Keratinocyte (primary cell): ENCODE measurements around the gene TRA2A. TPM values are rescaled to one million over a fixed set of nuclear protein-coding genes. Genes with fewer than 3 reads are reported as not detected.

Experiments used
- DNase-seq: peaks from one replicate; pipeline ENCODE4 v3.0.0-alpha.2; 2011; ENCODE audit warnings: low read depth, missing footprints, low spot score
- FAIRE-seq: peaks from 2 replicates; lab custom pipeline; 2011; peaks lifted over from hg19 to GRCh38; lab: Jason Lieb, UNC
- H2AFZ ChIP-seq: 2 replicates; pipeline ENCODE4 v1.6.0; 2012; ENCODE audit warnings: low read length, control low read depth, inconsistent platforms; ENCODE audit not compliant: control insufficient read depth
- H3K27ac ChIP-seq: 2 replicates; pipeline ENCODE4 v1.5.1; 2011; ENCODE audit warnings: low read length; ENCODE audit not compliant: control insufficient read depth, insufficient read depth
- H3K27me3 ChIP-seq: 3 replicates; pipeline ENCODE4 v1.6.0; 2011; ENCODE audit warnings: low read length; ENCODE audit not compliant: control insufficient read depth, insufficient read depth; ENCODE audit errors: extremely low read depth
- H3K36me3 ChIP-seq, 2 experiments: 2 replicates in 1 of 2; 3 replicates in 1 of 2; pipeline ENCODE4 v1.5.1; 2011; ENCODE audit warnings: low read length in 2 of 2, mild to moderate bottlenecking in 1 of 2; ENCODE audit not compliant: control insufficient read depth in 2 of 2, insufficient read depth in 2 of 2; ENCODE audit errors: extremely low read depth in 1 of 2
- H3K4me1 ChIP-seq: 3 replicates; pipeline ENCODE4 v1.5.1; 2011; ENCODE audit warnings: low read length; ENCODE audit not compliant: control insufficient read depth, insufficient read depth; ENCODE audit errors: extremely low read depth
- H3K4me2 ChIP-seq: 3 replicates; pipeline ENCODE4 v1.6.0; 2011; ENCODE audit warnings: low read depth, low read length; ENCODE audit not compliant: control insufficient read depth, insufficient read depth; ENCODE audit errors: extremely low read depth
- H3K4me3 ChIP-seq, 3 experiments: fragments of 200-600 bp in 1 of 3; sonication (generic) in 1 of 3; 2 replicates in 2 of 3; 3 replicates in 1 of 3; pipeline ENCODE4 v1.5.1; 2011 to 2016; ENCODE audit warnings: low read length in 3 of 3, mild to moderate bottlenecking in 3 of 3, control low read depth in 2 of 3, inconsistent platforms in 1 of 3, low read depth in 1 of 3, mixed read lengths in 1 of 3, mixed run types in 1 of 3, moderate library complexity in 1 of 3; ENCODE audit not compliant: control insufficient read depth in 2 of 3, insufficient read depth in 2 of 3; ENCODE audit errors: extremely low read depth in 1 of 3
- H3K79me2 ChIP-seq: 2 replicates; pipeline ENCODE4 v1.6.0; 2012; ENCODE audit warnings: low read length; ENCODE audit not compliant: control insufficient read depth, insufficient read depth
- H3K9ac ChIP-seq: 3 replicates; pipeline ENCODE4 v1.6.0; 2011; ENCODE audit warnings: low read length; ENCODE audit not compliant: control insufficient read depth, insufficient read depth; ENCODE audit errors: extremely low read depth
- H3K9me1 ChIP-seq: 3 replicates; pipeline ENCODE4 v1.6.0; 2011; ENCODE audit warnings: low read length; ENCODE audit not compliant: control insufficient read depth, insufficient read depth; ENCODE audit errors: extremely low read depth
- H3K9me3 ChIP-seq: 2 replicates; pipeline ENCODE4 v1.5.1; 2012; ENCODE audit warnings: low read depth, low read length; ENCODE audit not compliant: control insufficient read depth
- H4K20me1 ChIP-seq: 3 replicates; pipeline ENCODE4 v1.6.0; 2011; ENCODE audit warnings: low read length; ENCODE audit not compliant: control insufficient read depth, insufficient read depth; ENCODE audit errors: extremely low read depth
- CTCF ChIP-seq, 3 experiments: IDR thresholded peaks in 1 of 3; conservative IDR thresholded peaks in 1 of 3; optimal IDR thresholded peaks in 1 of 3; 2 replicates in 2 of 3; 3 replicates in 1 of 3; pipeline versions ENCODE3 to v1.5.1; 2011; ENCODE audit warnings: low read length in 3 of 3, mild to moderate bottlenecking in 3 of 3, moderate library complexity in 2 of 3, control low read depth in 1 of 3, inconsistent platforms in 1 of 3; ENCODE audit not compliant: insufficient read depth in 2 of 3; ENCODE audit errors: extremely low read depth in 1 of 3
- EZH2 ChIP-seq: IDR thresholded peaks from one replicate; pipeline ENCODE4 v1.6.1; 2012; ENCODE audit warnings: inconsistent platforms, mild to moderate bottlenecking, low read length, moderate library complexity
- dilution Hi-C: fragments of 300-500 bp; cut with MboI; formaldehyde crosslinking; loops from one replicate; pipeline ENCODE4 v1.7.0; 2020; ENCODE audit warnings: low sequenced_read_pairs; ENCODE audit not compliant: extremely low pct_ligation_motif_present
- polyA plus RNA-seq, 5 experiments: library from polyadenylated mRNA; depleted of rRNA in 3 of 5; stranded (reverse) in 3 of 5; stranded (forward) in 1 of 5; unstranded in 1 of 5; fragments of >200 nt; gene quantifications; 1 replicate in 1 of 5; 2 replicates in 3 of 5; 3 replicates in 1 of 5; pipeline versions ENCODE4 v1.2.1 to v1.2.3, GENCODE V29; 2011 to 2012; ENCODE audit warnings: missing spikeins in 2 of 5, low read depth in 1 of 5, low replicate concordance in 1 of 5

TRA2A gene
- polyA plus RNA-seq, 1 donor (not counting 4 experiments of a cell fraction or from before 2014, with no cell fraction given): 92.6 TPM

DNA sequence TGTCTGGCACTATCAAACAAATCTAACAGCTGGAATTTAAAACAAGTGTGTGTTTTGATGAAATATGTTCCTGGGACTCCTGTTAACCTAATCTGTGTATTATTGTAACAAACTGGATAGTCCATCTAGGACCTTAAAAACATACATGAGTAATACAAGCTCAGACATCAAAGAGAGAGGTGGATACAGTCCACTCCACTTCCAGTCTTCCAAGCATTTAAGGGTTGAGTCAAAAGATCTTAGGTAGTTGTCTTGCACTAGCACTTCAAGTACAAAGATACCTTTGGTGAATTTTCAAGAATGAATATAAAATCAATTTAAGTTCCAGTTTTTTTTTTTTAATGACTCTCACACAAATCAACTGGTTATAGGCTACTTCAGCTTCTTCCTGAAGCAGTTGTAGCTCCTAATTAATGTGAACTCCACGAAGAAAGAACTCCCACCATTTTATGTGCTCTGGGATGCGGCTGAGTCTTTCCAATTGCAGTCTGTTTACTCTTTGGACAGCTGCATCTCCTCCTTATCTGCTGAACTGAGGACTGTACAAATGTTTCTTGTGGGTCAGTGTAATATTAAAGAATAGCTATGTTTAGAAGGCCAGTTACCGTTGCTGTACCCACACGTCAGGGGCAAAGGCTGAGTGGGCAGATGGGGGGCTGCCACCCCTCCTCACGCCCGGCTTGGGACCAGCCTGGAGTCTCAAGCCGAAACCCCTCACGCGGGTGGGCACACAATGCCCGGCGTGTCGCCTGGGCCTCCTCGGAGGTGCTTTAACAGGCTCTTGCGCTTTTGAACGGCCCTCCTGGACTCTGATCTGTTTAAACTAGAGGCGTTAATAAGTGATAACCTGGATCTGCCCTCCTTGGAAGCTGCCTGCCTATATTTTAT lies 58.6 kb downstream of the TRA2A start:
- H3K27ac ChIP-seq: no peak overlapping the region
- FAIRE-seq (peak; percentile 36), DNase-seq (no peak)
- TF ChIP-seq EZH2: peak; percentile 43
- TF ChIP-seq CTCF (optimal IDR thresholded peaks at IDR 0.05 in 1 of 3, IDR thresholded peaks at IDR 0.05 in 1 of 3, conservative IDR thresholded peaks at IDR 0.05 in 1 of 3; ENCODE audit: extremely low read depth in 1 of 3, insufficient read depth in 2 of 3, low read length in 3 of 3): no peak
- peak overlapping the region; percentile 91 for H3K4me2 ChIP-seq
- H3K79me2 ChIP-seq: peaks cover 13% of the 10 kb centered on the region
- peaks cover 62% of the 10 kb centered on the region for H3K27me3 ChIP-seq
- no peak overlapping the region for H2AFZ ChIP-seq
- no peaks in the 10 kb centered on the region for H3K36me3 ChIP-seq
- dilution Hi-C loops: no loop called here
- H3K4me1 ChIP-seq: peaks cover 9% of the 10 kb centered on the region
- peak overlapping the region; percentile 74 for H3K9ac ChIP-seq
- no peaks in the 10 kb centered on the region for H3K9me1 ChIP-seq
- no peaks in the 10 kb centered on the region for H3K9me3 ChIP-seq
- peak overlapping the region in 2 of 3 experiments; percentile 44 to 74 for H3K4me3 ChIP-seq
- H4K20me1 ChIP-seq: no peaks in the 10 kb centered on the region

DNA sequence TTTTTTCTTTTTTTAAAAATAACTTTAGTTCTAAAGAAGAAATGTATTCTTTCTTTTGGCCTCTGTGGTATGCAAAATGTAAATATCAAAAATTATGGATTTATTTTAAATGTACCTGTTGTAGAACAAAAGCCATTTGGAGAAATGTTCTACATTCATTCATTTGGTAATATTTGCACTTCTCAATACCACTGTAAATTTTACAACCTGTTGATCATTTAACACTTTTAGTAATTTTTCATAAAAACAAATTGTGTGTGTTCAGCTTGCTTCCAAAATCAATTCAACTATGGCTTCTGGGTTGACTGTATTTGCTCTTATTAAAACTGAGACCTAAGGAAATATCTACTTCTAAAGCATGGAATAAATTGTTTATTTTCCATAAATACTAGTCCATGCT lies 59.2 kb downstream of the TRA2A start:
- Histone ChIP-seq H3K27ac (no peak overlapping the region), H3K27me3 (peaks cover 64% of the 10 kb centered on the region)
- dilution Hi-C loops: no loop called here

More for the DNA sequence above, 59.2 kb downstream of the TRA2A start:
- no peak for TF ChIP-seq CTCF (optimal IDR thresholded peaks at IDR 0.05 in 1 of 3, IDR thresholded peaks at IDR 0.05 in 1 of 3, conservative IDR thresholded peaks at IDR 0.05 in 1 of 3; ENCODE audit: extremely low read depth in 1 of 3, insufficient read depth in 2 of 3, low read length in 3 of 3)
- TF ChIP-seq EZH2: no peak
- peaks cover 20% of the 10 kb centered on the region for H3K79me2 ChIP-seq
- no peak overlapping the region for H3K4me3 ChIP-seq
- H3K4me2 ChIP-seq: no peak overlapping the region
- no peak overlapping the region for H2AFZ ChIP-seq
- no peaks in the 10 kb centered on the region for H3K9me3 ChIP-seq
- H3K9ac ChIP-seq: no peak overlapping the region
- FAIRE-seq: no peak
- no peaks in the 10 kb centered on the region for H4K20me1 ChIP-seq
- H3K9me1 ChIP-seq: no peaks in the 10 kb centered on the region
- H3K4me1 ChIP-seq: peaks cover 13% of the 10 kb centered on the region
- no peak for DNase-seq
- no peaks in the 10 kb centered on the region for H3K36me3 ChIP-seq
